Activated naive CD4-positive, alpha-beta T cell treated with anti-CD3 and anti-CD28 coated beads, Interleukin-2, amount 50 U/mL, for 24 hours (primary cell): Measurements from ENCODE around the gene FKBP2.

Source experiments
- H3K27ac Mint-ChIP-seq: one replicate; pipeline ENCODE4 v1.8.0; 2021; ENCODE audit warnings: mild to moderate bottlenecking, mixed read lengths
- H3K27me3 Mint-ChIP-seq: one replicate; pipeline ENCODE4 v1.8.0; 2021; ENCODE audit warnings: mixed read lengths
- H3K36me3 Mint-ChIP-seq: one replicate; pipeline ENCODE4 v1.8.0; 2021; ENCODE audit warnings: mixed read lengths
- H3K4me1 Mint-ChIP-seq: one replicate; pipeline ENCODE4 v1.8.0; 2021; ENCODE audit warnings: mixed read lengths
- H3K4me3 Mint-ChIP-seq: one replicate; pipeline ENCODE4 v1.8.0; 2021; ENCODE audit warnings: mild to moderate bottlenecking, mixed read lengths
- H3K9me3 Mint-ChIP-seq: one replicate; pipeline ENCODE4 v1.8.0; 2021; ENCODE audit warnings: mixed read lengths

The FKBP2 gene

DNA sequence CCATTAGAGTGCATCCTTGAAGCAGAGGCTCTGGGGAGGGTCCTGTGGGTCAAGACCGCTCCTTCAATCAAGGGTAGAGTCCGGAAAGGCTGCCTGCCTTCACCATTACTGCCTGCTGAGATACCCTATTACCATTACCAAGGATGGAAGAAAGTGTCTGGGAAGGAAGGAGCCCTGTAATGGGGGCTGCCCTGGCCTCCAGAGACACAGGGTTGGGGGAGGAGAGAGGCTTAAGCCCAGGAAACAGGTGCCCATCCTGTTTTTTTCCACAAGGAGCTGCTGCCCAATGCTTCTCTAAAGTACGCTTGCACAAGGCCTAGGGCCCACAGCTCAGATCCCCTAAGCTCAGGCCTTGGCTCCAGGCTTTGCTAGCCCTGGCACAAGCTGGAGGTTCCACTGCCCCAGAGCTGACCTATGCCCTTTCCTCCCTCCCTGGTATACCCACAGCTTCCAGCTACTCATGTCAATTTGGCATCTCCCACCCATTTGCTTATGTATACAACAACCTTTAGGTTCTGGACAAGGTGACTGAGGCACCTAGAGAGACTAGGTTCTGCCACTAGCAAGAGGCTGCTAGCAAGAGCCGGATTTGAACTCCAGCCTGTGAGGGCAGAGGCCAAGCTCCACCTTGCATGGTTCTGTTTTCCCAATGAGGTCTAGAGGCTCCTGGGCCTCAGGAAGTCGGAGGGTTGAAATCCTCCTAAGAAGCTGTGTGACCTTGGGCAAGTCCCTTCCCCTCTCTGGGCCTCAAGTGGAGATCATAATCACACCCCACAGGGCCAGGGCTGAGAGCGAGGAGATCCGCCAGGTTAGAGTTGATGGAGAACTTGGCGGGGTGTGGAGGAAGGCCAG, 8.9 kb downstream of the FKBP2 start:
- H3K9me3 Mint-ChIP-seq, result no peaks in the 10 kb centered on the region
- H3K27me3 Mint-ChIP-seq, result no peaks in the 10 kb centered on the region
- H3K36me3 Mint-ChIP-seq, result no peaks in the 10 kb centered on the region
- H3K27ac Mint-ChIP-seq, result peak overlapping the region; percentile 8
- H3K4me3 Mint-ChIP-seq, result peak overlapping the region; percentile 21
- peaks cover 7% of the 10 kb centered on the region for H3K4me1 Mint-ChIP-seq

DNA sequence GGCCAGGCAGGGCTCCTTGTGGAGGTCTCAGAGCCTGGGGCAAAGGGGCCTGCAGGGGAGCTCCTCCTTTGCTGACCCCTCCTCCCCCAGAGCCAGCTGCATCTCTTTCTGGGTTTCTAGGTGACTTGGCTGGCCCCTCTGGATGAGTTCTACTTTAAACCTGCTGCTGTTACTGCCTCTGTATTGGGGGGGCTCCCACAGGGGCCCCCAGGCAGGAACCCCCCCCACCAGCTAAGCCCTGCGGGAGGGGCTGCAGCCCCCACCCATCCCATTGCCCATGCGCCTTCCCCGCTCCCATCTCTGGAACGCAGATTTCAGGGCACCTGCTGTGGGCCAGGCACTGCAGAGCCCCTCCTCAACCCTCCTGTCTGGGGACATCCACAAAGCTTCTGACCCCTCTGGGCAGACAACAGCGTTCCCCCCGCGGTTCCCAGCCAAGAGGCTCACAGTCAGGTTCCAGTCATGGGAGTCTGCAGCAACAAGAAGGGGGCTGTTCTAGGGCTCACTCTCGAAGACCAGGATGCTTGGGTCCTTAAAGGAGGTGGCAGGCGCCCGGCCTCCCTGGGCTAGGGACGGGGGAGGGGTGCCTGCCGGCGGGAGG, 9.6 kb downstream of the FKBP2 start:
- no peaks in the 10 kb centered on the region for H3K36me3 Mint-ChIP-seq
- no peaks in the 10 kb centered on the region for H3K27me3 Mint-ChIP-seq
- no peaks in the 10 kb centered on the region for H3K9me3 Mint-ChIP-seq
- peaks cover 7% of the 10 kb centered on the region for H3K4me1 Mint-ChIP-seq
- H3K4me3 Mint-ChIP-seq, result peak overlapping the region; percentile 84
- no peak overlapping the region for H3K27ac Mint-ChIP-seq

DNA sequence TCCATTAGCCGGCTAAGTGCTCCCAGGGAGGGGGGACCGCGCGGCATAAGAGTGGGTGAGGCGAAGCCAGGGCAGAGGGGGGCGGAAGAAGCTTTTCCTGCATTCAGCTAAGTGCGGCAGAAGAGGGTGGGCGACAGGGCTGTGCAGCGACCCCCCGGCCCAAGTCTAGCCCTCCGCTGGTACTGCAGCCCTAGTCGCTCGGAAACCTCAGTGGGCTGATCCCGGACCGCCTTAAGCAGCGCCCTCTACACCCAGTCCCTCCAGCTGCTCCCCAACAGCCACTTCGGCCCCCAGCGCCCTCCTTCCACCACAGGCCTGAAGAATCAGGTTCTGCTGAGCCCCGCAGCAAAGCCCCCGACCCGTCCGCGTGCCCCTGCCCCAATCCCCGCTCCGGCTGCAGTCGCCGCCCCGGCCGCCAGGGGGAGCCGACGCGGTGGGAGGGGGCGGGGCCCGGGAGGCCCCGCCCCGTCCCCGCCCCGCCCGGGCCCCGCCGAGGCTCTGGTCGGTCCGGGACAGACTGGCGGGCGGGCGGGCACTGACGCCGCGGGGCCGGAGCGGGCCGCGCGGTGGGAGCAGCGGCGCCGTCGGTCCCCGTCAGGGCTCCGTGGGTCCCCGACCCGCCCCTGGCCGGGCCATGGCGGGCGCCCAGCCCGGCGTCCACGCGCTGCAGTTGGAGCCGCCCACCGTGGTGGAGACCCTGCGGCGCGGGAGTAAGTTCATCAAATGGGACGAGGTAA, 10.3 kb downstream of the FKBP2 start, which contains the start of gene PLCB3:
PLCB3 (plus strand) TSS at position 515 of the 737 bp plus-strand sequence; CDS start at position 635, 120 bp downstream.
- Mint-ChIP-seq H3K27ac (no peak within 1 kb of the TSS), H3K36me3 (no peaks in the 10 kb centered on the region)

DNA sequence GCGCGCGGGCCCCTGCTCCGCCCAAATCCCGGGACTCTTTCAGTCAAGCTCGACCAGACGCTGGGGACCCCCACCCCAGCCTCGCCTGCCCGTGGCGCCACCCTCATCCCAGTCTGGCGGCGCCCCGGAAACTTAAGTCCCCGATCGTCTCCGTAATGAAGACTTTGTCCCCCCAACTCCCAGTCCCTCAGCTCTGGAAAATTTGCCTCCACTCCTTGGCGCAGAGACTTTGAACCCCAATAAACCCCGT, 10.8 kb downstream of the FKBP2 start:
- H3K27me3 Mint-ChIP-seq, result no peaks in the 10 kb centered on the region
- H3K36me3 Mint-ChIP-seq, result no peaks in the 10 kb centered on the region
- H3K27ac Mint-ChIP-seq, result no peak overlapping the region
- peaks cover 7% of the 10 kb centered on the region for H3K4me1 Mint-ChIP-seq
- H3K9me3 Mint-ChIP-seq, result no peaks in the 10 kb centered on the region
- peak overlapping the region; percentile 85 for H3K4me3 Mint-ChIP-seq

More for the DNA sequence above, 10.3 kb downstream of the FKBP2 start, which contains the start of gene PLCB3:
- H3K4me3 Mint-ChIP-seq, result peak within 1 kb of the TSS; percentile 85
- peaks cover 7% of the 10 kb centered on the region for H3K4me1 Mint-ChIP-seq
- H3K27me3 Mint-ChIP-seq, result no peaks in the 10 kb centered on the region
- no peaks in the 10 kb centered on the region for H3K9me3 Mint-ChIP-seq

DNA sequence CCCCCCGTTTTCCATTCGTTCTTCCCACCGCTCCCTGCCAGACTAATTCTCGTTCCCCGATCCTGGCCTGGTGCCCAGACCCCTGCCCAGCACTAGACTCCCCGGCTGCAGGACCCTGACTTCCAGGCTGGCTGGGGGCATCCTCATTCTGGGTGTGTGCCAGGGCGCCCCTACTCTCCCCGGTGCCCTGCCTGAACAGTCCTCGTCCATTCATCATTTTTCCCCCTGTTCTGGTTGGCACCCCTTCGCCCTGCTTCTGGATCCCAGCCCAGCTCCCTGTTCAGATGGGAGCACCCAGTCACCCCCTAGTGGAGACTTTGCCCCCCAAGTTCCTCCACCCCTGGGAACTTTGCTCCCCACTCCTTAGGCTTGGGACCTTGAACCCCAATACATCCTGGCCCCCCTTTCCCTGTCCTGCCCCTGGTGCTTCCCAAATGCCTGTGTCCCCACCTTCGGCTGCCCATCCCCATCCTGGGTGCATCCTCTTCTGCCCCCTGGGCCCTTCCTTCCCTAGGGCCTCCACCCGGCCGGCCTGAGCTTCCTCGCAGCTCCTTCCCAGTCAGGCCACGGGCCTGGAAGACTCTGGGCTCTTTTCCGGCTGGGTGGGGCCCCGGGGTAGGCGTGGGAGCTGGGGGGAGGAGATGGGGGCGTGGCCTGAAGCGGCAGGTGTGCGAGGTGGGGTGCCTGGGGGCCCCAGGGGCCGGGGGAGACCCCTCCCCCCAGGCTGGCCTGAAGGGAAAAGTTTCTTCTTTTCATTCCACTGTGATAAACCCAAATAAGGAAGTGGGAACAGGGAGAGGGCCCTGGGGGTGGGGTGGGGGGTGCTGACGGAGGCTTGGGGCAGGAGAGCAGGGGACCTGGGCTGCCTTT, 11.3 kb downstream of the FKBP2 start:
- no peak overlapping the region for H3K27ac Mint-ChIP-seq
- H3K4me3 Mint-ChIP-seq, result peak overlapping the region; percentile 85
- H3K9me3 Mint-ChIP-seq, result no peaks in the 10 kb centered on the region
- H3K27me3 Mint-ChIP-seq, result no peaks in the 10 kb centered on the region
- no peaks in the 10 kb centered on the region for H3K36me3 Mint-ChIP-seq
- peaks cover 7% of the 10 kb centered on the region for H3K4me1 Mint-ChIP-seq

DNA sequence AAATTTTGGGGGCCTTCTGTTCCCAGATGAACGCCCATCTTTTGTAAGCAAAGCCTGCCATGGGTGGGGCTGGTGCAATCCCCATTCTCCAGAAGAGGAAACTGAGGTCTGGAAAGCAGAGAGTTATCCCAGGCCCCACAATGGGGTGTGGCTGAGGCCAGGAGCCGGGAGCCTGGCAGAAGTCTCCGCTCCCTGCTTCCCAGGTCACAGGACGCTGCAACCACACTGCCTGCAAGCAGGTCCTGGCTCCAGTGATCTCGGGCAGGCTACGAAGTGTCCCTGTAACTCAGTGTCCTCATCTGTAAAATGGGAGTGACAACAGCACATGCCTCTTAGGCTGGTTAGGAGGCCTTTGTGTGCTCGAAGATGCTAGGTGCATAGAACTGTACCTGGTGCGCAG, 12.1 kb downstream of the FKBP2 start:
- no peak overlapping the region for H3K27ac Mint-ChIP-seq
- H3K9me3 Mint-ChIP-seq, result no peaks in the 10 kb centered on the region
- H3K36me3 Mint-ChIP-seq, result no peaks in the 10 kb centered on the region
- H3K4me1 Mint-ChIP-seq, result peaks cover 7% of the 10 kb centered on the region
- H3K4me3 Mint-ChIP-seq, result no peak overlapping the region
- no peaks in the 10 kb centered on the region for H3K27me3 Mint-ChIP-seq

DNA sequence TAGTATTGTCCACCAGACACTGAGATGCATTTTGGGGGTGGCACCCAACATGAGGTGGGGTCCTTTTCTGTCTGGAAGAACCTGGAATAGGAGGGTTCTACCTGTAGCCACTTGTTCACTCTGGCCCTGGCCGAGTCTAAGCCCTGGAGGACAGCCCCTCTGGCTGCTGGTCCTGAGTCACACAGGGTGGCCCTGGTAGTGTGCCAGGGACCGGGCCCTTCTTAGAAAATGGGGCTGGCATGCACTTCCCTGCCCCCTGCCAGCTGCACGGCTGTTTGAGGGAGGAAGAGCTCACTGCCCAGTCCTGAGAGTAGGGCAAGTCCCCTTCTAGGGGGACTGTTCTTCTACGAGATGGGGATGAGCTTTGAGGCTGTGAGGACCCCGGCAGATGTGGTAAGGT, 12.6 kb downstream of the FKBP2 start:
- Mint-ChIP-seq H3K27me3 (no peaks in the 10 kb centered on the region), H3K9me3 (no peaks in the 10 kb centered on the region), H3K36me3 (no peaks in the 10 kb centered on the region), H3K4me1 (peaks cover 7% of the 10 kb centered on the region), H3K4me3 (no peak overlapping the region), H3K27ac (no peak overlapping the region)

DNA sequence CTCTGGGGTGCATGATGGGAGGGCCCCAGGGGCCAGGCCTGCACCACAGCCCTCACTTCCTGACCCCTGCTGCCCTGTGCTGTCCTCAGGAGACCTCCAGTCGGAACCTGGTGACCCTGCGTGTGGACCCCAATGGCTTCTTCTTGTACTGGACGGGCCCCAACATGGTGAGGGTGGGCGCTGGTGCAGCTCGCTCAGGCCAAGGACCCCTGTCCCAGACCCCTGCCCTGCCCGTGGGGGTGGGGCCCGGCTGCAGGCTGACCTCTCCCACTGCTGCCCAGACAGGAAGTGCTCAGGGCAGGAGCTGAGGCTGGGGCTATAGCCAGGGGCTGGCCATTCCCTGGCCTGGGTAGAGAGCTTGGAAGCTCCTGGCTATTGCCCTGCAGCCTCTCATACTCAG, 13.4 kb downstream of the FKBP2 start:
- no peak overlapping the region for H3K4me3 Mint-ChIP-seq
- H3K4me1 Mint-ChIP-seq, result peaks cover 7% of the 10 kb centered on the region
- H3K27ac Mint-ChIP-seq, result no peak overlapping the region
- H3K9me3 Mint-ChIP-seq, result no peaks in the 10 kb centered on the region
- H3K36me3 Mint-ChIP-seq, result no peaks in the 10 kb centered on the region
- no peaks in the 10 kb centered on the region for H3K27me3 Mint-ChIP-seq

DNA sequence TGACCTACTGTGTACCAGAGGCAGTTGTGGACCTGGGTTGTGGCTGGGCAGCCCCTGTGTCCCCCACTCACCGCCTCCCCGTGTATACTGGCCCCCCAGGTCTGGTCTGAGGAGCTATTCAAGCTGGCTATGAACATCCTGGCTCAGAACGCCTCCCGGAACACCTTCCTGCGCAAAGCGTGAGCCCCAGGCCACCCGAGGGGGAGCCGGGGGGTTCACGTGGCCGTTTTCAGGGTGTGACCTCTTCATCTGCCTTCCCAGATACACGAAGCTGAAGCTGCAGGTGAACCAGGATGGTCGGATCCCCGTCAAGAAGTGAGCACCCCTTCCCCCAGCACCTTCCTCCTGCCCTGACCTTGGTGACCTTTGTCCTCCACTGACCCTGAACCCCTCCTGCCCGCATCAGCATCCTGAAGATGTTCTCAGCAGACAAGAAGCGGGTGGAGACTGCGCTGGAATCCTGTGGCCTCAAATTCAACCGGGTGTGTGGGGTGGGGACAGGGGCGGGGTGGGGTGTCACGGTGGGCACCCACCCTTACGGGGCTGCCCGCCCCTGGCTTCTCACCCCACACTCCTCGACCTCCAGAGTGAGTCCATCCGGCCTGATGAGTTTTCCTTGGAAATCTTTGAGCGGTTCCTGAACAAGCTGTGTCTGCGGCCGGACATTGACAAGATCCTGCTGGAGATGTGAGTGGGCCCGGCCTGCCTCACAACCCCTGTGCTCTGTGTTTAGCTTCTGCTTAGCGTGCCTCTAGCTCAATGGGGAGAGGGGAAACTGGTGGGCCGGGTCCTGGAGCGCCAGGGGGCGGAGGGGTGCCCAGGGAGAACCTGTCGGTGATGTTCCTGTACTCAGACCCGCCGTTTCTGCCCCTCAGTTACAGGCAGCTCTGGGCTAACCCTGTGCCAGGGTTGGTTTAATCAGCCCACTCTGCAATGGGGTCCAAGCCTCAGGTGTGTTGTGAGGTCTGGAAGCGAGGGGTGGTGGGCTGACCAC, 14.5 kb downstream of the FKBP2 start:
- H3K4me3 Mint-ChIP-seq, result no peak overlapping the region
- H3K27ac Mint-ChIP-seq, result no peak overlapping the region
- no peaks in the 10 kb centered on the region for H3K9me3 Mint-ChIP-seq
- peaks cover 10% of the 10 kb centered on the region for H3K4me1 Mint-ChIP-seq
- H3K36me3 Mint-ChIP-seq, result no peaks in the 10 kb centered on the region
- no peaks in the 10 kb centered on the region for H3K27me3 Mint-ChIP-seq

DNA sequence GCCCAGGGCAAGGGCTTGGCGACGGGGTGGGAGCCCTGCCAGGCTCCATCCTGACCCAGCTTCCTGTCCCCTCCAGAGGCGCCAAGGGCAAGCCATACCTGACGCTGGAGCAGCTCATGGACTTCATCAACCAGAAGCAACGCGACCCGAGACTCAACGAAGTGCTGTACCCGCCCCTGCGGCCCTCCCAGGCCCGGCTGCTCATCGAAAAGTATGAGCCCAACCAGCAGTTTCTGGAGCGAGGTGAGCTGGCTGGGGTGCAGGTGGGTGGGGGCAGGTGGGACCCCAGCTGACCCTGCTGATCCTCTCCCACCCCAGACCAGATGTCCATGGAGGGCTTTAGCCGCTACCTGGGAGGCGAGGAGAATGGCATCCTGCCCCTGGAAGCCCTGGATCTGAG, 15.4 kb downstream of the FKBP2 start:
- H3K9me3 Mint-ChIP-seq, result no peaks in the 10 kb centered on the region
- H3K27me3 Mint-ChIP-seq, result no peaks in the 10 kb centered on the region
- H3K4me1 Mint-ChIP-seq, result peaks cover 10% of the 10 kb centered on the region

DNA sequence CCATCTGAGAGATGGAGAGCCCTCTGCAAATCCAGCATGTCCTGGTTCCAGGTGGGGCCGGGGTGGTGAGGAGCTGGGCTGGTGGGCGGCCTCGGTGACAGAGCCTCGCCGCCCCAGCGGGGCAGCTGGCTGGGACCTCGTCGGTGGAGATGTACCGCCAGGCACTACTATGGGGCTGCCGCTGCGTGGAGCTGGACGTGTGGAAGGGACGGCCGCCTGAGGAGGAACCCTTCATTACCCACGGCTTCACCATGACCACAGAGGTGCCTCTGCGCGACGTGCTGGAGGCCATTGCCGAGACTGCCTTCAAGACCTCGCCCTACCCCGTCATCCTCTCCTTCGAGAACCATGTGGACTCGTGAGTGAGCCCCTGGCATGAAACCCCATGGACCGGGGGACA, 17.5 kb downstream of the FKBP2 start:
- Mint-ChIP-seq H3K36me3 (no peaks in the 10 kb centered on the region), H3K27me3 (no peaks in the 10 kb centered on the region), H3K9me3 (no peaks in the 10 kb centered on the region), H3K4me3 (no peak overlapping the region), H3K27ac (no peak overlapping the region), H3K4me1 (peaks cover 3% of the 10 kb centered on the region)

More for the DNA sequence above, 15.4 kb downstream of the FKBP2 start:
- Mint-ChIP-seq H3K4me3 (no peak overlapping the region), H3K27ac (no peak overlapping the region), H3K36me3 (no peaks in the 10 kb centered on the region)

DNA sequence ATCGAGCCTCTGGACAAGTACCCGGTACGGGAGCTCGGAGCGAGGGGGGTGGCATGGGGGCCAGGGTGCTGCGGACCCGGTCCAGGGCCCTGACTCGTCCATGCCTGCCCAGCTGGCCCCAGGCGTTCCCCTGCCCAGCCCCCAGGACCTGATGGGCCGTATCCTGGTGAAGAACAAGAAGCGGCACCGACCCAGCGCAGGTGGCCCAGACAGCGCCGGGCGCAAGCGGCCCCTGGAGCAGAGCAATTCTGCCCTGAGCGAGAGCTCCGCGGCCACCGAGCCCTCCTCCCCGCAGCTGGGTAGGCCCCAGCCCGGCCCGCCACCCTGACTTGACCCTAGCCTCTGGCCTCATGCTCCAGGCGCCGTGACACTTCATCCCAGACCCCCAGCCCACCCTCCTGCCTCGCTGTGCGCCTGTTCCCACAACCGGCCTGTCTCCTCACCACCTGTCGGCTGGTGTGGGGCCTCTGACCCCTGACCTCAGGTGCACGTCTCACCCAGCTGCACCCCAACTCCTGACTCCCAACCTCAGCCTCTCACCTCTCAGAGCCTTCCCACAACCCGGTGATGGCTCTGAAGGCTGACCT, 18.1 kb downstream of the FKBP2 start:
- Mint-ChIP-seq H3K4me3 (no peak overlapping the region), H3K27me3 (no peaks in the 10 kb centered on the region), H3K4me1 (peaks cover 3% of the 10 kb centered on the region), H3K27ac (no peak overlapping the region), H3K36me3 (no peaks in the 10 kb centered on the region), H3K9me3 (no peaks in the 10 kb centered on the region)

DNA sequence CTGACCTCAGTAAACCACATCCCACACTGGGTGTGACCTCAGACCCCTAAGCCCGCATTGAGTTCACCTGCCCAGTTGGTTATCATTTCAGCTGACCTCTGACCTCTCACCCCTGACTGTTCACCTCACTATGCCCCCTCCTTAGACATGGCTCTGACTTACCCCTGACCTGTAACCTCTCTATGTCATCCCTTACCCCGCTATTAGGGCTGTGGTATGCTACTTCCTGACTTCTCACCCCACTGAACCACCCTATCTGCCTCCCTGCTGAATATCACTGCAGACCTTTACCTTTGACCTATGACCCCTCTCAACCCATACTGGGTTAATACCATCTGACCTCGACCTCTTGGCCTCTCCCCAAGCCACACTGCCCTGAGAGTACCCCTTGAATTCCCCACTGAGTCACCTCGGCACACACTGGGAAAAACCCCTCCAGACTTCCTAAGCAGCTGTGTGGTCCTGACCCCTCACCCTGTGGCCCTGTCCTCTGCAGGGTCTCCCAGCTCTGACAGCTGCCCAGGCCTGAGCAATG, 18.7 kb downstream of the FKBP2 start:
- Mint-ChIP-seq H3K9me3 (no peaks in the 10 kb centered on the region), H3K27ac (no peak overlapping the region), H3K4me3 (no peak overlapping the region), H3K4me1 (peaks cover 3% of the 10 kb centered on the region), H3K36me3 (no peaks in the 10 kb centered on the region), H3K27me3 (no peaks in the 10 kb centered on the region)

DNA sequence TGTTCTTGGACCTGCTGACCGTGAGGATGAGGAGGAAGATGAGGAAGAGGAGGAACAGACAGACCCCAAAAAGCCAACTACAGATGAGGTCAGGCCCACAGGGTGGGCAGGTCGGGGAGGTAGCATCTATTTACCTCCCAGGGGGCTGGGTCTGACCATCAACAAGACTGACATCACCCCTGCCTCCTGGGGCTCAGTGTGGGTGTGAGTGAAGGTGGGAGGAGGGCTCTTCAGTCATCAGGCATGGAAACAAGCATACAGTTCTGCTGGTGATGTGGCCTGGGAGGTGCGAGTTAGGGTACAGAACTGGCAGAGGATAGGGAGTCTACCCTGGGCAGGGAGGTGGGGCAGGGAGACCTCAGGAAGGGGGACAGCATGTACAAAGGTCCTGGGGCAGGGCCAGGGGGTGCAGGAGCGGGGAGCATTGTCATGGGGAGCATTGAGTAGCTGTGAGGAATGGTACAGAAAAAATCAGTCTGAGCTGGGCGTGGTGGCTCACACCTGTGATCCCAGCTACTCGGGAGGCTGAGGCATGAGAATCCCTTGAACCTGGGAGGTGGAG, 19.3 kb downstream of the FKBP2 start:
- no peaks in the 10 kb centered on the region for H3K36me3 Mint-ChIP-seq
- H3K27ac Mint-ChIP-seq, result no peak overlapping the region
- H3K9me3 Mint-ChIP-seq, result no peaks in the 10 kb centered on the region
- H3K4me3 Mint-ChIP-seq, result no peak overlapping the region
- H3K27me3 Mint-ChIP-seq, result no peaks in the 10 kb centered on the region
- H3K4me1 Mint-ChIP-seq, result peaks cover 3% of the 10 kb centered on the region
